Calu3 (cell line): ENCODE measurements around the gene ORM1. TPM values are rescaled to one million over a fixed set of nuclear protein-coding genes. Genes with fewer than 3 reads are reported as not detected.

ENCODE experiments used
- BruUV-seq: library from RNA; stranded (reverse); fragments of 400-500 nt; replicated peaks from 2 replicates; lab custom pipeline; 2021; lab: Mats Ljungman, UMichigan
- CTCF ChIA-PET: fragments of 300-600 bp; sonication (Branson Sonifier 250); formaldehyde crosslinking; loops from one replicate; lab custom pipeline; 2022; ENCODE audit warnings: antibody characterized with exemption; lab: Charles Lee
- DNase-seq: peaks from one replicate; pipeline ENCODE4 v3.0.0; 2022
- H3K27ac Mint-ChIP-seq: one replicate; pipeline ENCODE4 v1.8.0; 2022; ENCODE audit warnings: mixed read lengths; ENCODE audit not compliant: unreplicated experiment
- H3K27me3 Mint-ChIP-seq: one replicate; pipeline ENCODE4 v1.8.0; 2022; ENCODE audit warnings: mixed read lengths; ENCODE audit not compliant: unreplicated experiment
- H3K36me3 Mint-ChIP-seq: one replicate; pipeline ENCODE4 v1.8.0; 2022; ENCODE audit warnings: mild to moderate bottlenecking, moderate library complexity, mixed read lengths; ENCODE audit not compliant: insufficient read depth, unreplicated experiment
- H3K4me1 Mint-ChIP-seq: one replicate; pipeline ENCODE4 v1.8.0; 2022; ENCODE audit warnings: mild to moderate bottlenecking, low read depth, mixed read lengths; ENCODE audit not compliant: unreplicated experiment
- H3K4me3 Mint-ChIP-seq: one replicate; pipeline ENCODE4 v1.8.0; 2022; ENCODE audit warnings: mild to moderate bottlenecking, low read depth, moderate library complexity, mixed read lengths; ENCODE audit not compliant: unreplicated experiment
- H3K9me3 Mint-ChIP-seq: one replicate; pipeline ENCODE4 v1.8.0; 2022; ENCODE audit warnings: low read depth, mixed read lengths; ENCODE audit not compliant: unreplicated experiment
- CTCF ChIP-seq: fragments of 200-600 bp; IDR thresholded peaks from one replicate; pipeline ENCODE4 v1.8.0; 2022; ENCODE audit warnings: antibody characterized with exemption; ENCODE audit not compliant: unreplicated experiment
- intact Hi-C: fragments of 100-400 bp; cut with micrococcal nuclease; formaldehyde crosslinking; loops from one replicate; pipeline ENCODE4 v1.10.0; 2022; ENCODE audit not compliant: unreplicated experiment
- total RNA-seq: library from RNA; stranded (reverse); gene quantifications from 2 replicates; pipeline ENCODE4 v1.2.3, GENCODE V29; 2022

The ORM1 gene
- total RNA-seq, 1 experiment from 2014 or later = not detected

GRCh38 chr9:114367772-114368569 is 45.1 kb downstream of the ORM1 start:
- Mint-ChIP-seq H3K27ac (no peak overlapping the region), H3K27me3 (no peaks in the 10 kb centered on the region), H3K4me1 (peaks cover 10% of the 10 kb centered on the region), H3K4me3 (no peak overlapping the region), H3K9me3 (no peaks in the 10 kb centered on the region), H3K36me3 (no peaks in the 10 kb centered on the region)
- no TSS peak for BruUV-seq
- intact Hi-C loops = no loop called here
- no peak for TF ChIP-seq CTCF
- CTCF ChIA-PET = no interaction called here
- DNase-seq = no peak

GRCh38 chr9:114369216-114370130 is 46.6 kb downstream of the ORM1 start:
- H3K4me3 Mint-ChIP-seq = no peak overlapping the region
- H3K27me3 Mint-ChIP-seq = no peaks in the 10 kb centered on the region
- H3K27ac Mint-ChIP-seq = no peak overlapping the region

GRCh38 chr9:114370251-114370967 is 47.5 kb downstream of the ORM1 start:
- TF ChIP-seq CTCF = no peak
- no TSS peak for BruUV-seq
- H3K9me3 Mint-ChIP-seq = no peaks in the 10 kb centered on the region
- no peaks in the 10 kb centered on the region for H3K27me3 Mint-ChIP-seq
- peaks cover 10% of the 10 kb centered on the region for H3K4me1 Mint-ChIP-seq
- CTCF ChIA-PET = no interaction called here
- H3K4me3 Mint-ChIP-seq = no peak overlapping the region
- DNase-seq = no peak
- intact Hi-C loops = no loop called here
- no peaks in the 10 kb centered on the region for H3K36me3 Mint-ChIP-seq
- no peak overlapping the region for H3K27ac Mint-ChIP-seq

More at GRCh38 chr9:114369216-114370130, 46.6 kb downstream of the ORM1 start:
- Mint-ChIP-seq H3K36me3 (no peaks in the 10 kb centered on the region), H3K9me3 (no peaks in the 10 kb centered on the region), H3K4me1 (peaks cover 10% of the 10 kb centered on the region)
- intact Hi-C loops = no loop called here
- no peak for DNase-seq
- BruUV-seq = no TSS peak
- TF ChIP-seq CTCF = no peak
- CTCF ChIA-PET = no interaction called here

GRCh38 chr9:114370968-114371320 is 48.0 kb downstream of the ORM1 start:
- intact Hi-C loops = no loop called here
- Mint-ChIP-seq H3K36me3 (no peaks in the 10 kb centered on the region), H3K9me3 (no peaks in the 10 kb centered on the region), H3K4me1 (peaks cover 9% of the 10 kb centered on the region), H3K27ac (no peak overlapping the region), H3K27me3 (no peaks in the 10 kb centered on the region), H3K4me3 (no peak overlapping the region)
- no peak for TF ChIP-seq CTCF
- CTCF ChIA-PET = no interaction called here
- no peak for DNase-seq
- BruUV-seq = no TSS peak
